Skeletal muscle satellite cell (primary cell): ENCODE data around the gene CACNB2.

ENCODE experiments used
- H3K27me3 ChIP-seq: 2 replicates; pipeline ENCODE4 v1.7.0; 2013; ENCODE audit warnings: low read length; ENCODE audit not compliant: control insufficient read depth, insufficient read depth
- H3K36me3 ChIP-seq: 2 replicates; pipeline ENCODE4 v1.7.0; 2013; ENCODE audit warnings: mild to moderate bottlenecking, control low read depth, low read length; ENCODE audit not compliant: insufficient read depth
- H3K4me1 ChIP-seq: 2 replicates; pipeline ENCODE4 v1.7.0; 2013; ENCODE audit warnings: low read length; ENCODE audit not compliant: control insufficient read depth, insufficient read depth
- H3K4me2 ChIP-seq: 2 replicates; pipeline ENCODE4 v1.7.0; 2013; ENCODE audit warnings: mild to moderate bottlenecking, low read length
- H3K4me3 ChIP-seq: 2 replicates; pipeline ENCODE4 v1.7.0; 2013; ENCODE audit warnings: low read length
- H3K9ac ChIP-seq: 2 replicates; pipeline ENCODE4 v1.7.0; 2013; ENCODE audit warnings: mild to moderate bottlenecking, low read depth, low read length, moderate library complexity
- H3K9me3 ChIP-seq: replicated peaks from 2 replicates; pipeline ENCODE4 v1.7.0; 2013; ENCODE audit warnings: mild to moderate bottlenecking, control low read depth, low read length

Gene CACNB2

DNA sequence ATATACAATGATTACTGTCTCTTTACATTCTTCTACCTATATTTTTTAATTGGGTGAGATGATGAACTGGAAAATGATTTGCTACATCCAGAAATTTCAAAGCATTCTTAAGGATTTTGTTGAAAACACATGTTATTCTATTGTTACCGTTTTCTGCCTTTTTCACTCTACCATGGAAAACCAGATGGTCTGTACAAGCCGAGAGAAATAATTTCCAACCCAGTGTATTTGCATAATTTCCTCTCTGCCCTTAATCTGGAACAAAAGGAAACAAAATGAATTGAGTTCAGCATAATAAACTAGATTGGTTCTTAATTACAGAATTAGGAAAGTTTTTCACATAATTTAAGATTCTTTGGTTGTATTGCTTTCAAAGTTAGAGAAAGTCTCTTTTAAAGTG lies 211.2 kb downstream of the CACNB2 start:
- Histone ChIP-seq H3K9me3 (no peaks in the 10 kb centered on the region), H3K4me3 (no peak overlapping the region), H3K36me3 (no peaks in the 10 kb centered on the region), H3K9ac (no peak overlapping the region), H3K27me3 (no peaks in the 10 kb centered on the region), H3K4me1 (no peaks in the 10 kb centered on the region), H3K4me2 (no peak overlapping the region)

DNA sequence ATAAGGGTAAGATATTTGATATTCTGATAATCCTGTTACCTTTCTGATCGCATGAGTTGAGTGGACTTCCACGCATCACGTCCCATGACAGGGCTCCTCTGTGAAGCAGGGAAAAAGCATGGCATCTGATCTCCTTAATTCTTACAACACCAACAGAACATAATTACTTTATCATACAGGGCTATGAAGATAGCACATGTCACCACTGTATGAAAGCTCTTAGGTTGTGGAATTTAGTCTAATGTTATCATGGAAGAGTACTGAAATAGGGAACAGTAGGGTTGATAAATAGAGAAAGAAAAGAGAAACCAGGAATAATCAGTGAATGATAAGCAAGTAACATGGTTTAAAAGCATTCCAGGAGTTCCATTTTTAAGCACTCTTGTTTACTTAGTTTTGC lies 212.0 kb downstream of the CACNB2 start:
- Histone ChIP-seq H3K4me3 (no peak overlapping the region), H3K9me3 (no peaks in the 10 kb centered on the region), H3K4me1 (no peaks in the 10 kb centered on the region), H3K36me3 (no peaks in the 10 kb centered on the region), H3K9ac (no peak overlapping the region), H3K27me3 (no peaks in the 10 kb centered on the region), H3K4me2 (no peak overlapping the region)

DNA sequence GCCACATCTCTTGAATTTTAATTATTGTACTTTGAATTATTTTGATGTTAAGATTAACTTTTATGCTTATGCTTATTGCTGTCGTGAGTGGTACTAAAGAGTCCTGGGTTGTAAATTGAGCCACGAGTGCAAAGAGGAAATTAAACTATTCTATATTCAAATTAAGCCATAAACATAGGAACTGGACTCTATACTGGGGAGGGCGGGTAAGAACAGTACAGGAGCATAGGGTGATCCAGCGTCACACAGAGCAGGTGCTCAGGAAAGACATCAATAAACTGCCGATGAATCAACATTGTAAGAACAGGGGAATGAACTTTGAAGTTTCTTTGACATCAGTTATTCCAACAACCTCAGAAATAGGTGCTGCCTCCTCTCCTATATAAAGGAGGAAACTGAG lies 219.6 kb downstream of the CACNB2 start:
- no peaks in the 10 kb centered on the region for H3K4me1 ChIP-seq
- no peaks in the 10 kb centered on the region for H3K36me3 ChIP-seq
- no peak overlapping the region for H3K9ac ChIP-seq
- no peak overlapping the region for H3K4me2 ChIP-seq
- H3K27me3 ChIP-seq, result no peaks in the 10 kb centered on the region
- H3K4me3 ChIP-seq, result no peak overlapping the region
- H3K9me3 ChIP-seq, result no peaks in the 10 kb centered on the region

DNA sequence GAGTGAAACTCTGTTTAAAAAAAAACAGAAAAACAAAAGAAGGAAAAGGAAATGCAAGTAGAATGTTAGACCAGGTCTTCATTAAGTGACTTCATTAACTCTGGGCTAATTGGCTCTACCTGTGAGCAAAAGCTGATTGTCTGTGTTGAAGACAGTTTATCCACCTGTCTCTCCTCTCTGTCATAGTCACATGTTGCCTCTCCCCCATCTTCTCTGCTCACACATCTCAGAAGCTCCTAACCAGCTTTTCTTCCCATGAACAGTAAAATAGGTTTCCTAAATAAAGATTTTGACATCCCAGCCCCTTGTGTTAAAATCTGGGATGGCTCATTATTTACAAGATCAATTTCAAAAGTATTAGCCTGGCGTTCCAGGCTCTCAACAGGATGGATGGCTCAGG lies 222.7 kb downstream of the CACNB2 start:
- no peak overlapping the region for H3K4me2 ChIP-seq
- H3K9me3 ChIP-seq, result no peaks in the 10 kb centered on the region
- no peaks in the 10 kb centered on the region for H3K4me1 ChIP-seq
- H3K36me3 ChIP-seq, result no peaks in the 10 kb centered on the region
- no peak overlapping the region for H3K4me3 ChIP-seq
- H3K9ac ChIP-seq, result no peak overlapping the region
- H3K27me3 ChIP-seq, result no peaks in the 10 kb centered on the region

DNA sequence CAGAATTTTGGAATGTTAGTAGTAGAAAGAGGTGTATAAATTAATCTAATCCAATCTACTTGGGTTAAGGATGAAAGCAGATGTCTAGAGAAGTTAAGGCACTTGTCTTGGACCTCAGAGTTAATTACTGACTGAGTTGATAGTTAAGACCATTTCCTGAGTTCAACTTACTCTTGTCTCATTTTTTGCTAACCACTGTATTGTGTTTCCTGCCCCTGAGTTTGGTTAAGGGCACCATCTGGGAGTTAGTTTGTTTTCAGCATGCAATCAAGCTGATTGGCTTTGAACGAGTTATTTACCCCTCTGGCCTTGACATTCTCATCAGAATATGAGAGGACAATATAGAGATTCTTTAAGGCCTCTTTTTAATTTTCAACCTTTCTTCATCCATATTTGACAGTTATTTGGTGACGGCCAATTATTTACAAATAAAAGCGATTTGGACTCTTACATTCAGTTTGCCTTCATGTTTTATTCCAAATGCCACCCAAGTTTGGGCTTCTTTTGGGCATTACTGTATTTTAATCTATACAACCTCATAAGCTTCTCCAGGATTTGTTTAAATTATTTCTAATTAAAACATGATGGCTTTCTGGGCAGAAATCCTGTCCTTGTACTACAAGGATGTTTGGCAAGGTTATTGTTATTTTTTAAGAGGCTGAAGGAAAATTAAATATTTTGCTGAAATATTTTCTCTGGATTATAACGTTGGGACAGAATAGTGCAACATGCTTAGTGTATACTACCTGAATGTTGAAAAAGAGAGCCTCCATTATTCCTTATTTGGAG lies 225.0 kb downstream of the CACNB2 start:
- Histone ChIP-seq H3K27me3 (no peaks in the 10 kb centered on the region), H3K9ac (no peak overlapping the region), H3K4me1 (peaks cover 7% of the 10 kb centered on the region), H3K9me3 (no peaks in the 10 kb centered on the region), H3K4me3 (no peak overlapping the region), H3K4me2 (no peak overlapping the region), H3K36me3 (no peaks in the 10 kb centered on the region)

DNA sequence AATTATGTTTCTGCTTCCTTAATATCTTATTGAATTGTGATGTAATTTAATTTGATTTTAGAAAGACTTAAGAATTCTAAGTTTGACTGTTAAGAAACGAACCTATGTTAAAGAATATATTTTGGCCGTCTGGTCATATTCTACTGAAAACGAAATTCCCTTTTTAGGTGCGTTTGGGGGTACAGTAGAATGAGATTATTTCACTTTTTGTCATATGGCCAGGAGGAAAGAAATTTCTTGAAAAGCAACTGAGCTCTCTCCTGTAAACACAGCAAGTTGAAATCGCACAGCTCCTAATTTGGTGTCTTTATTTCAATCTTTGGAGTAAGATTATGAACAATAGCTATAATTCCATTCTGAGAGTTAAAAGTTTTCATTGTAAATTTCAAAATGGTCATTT lies 227.6 kb downstream of the CACNB2 start:
- H3K4me1 ChIP-seq, result peaks cover 7% of the 10 kb centered on the region
- H3K27me3 ChIP-seq, result no peaks in the 10 kb centered on the region
- H3K4me2 ChIP-seq, result no peak overlapping the region
- no peaks in the 10 kb centered on the region for H3K36me3 ChIP-seq
- no peak overlapping the region for H3K4me3 ChIP-seq
- no peaks in the 10 kb centered on the region for H3K9me3 ChIP-seq
- no peak overlapping the region for H3K9ac ChIP-seq

DNA sequence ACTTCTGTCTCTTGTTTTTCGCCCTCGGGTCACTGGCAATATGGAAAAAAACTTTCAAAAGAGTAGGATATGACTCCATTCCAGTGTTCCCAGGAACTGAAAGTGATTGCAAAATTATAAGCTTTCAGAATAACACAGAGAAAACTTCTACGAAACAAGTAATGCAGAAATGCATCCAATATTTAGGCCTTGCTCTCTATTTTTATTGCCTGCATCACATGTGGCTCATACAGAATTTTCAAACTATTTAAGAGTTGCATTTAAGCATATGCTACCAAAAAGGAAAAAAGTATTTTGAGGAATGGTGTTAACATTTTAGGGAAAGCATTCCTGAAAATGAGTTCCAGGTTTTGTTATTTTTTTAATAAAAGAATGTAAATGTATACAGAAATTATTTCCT lies 228.0 kb downstream of the CACNB2 start:
- H3K36me3 ChIP-seq, result no peaks in the 10 kb centered on the region
- H3K4me2 ChIP-seq, result no peak overlapping the region
- no peaks in the 10 kb centered on the region for H3K9me3 ChIP-seq
- H3K4me3 ChIP-seq, result no peak overlapping the region
- no peak overlapping the region for H3K9ac ChIP-seq
- no peaks in the 10 kb centered on the region for H3K27me3 ChIP-seq
- H3K4me1 ChIP-seq, result peaks cover 7% of the 10 kb centered on the region

DNA sequence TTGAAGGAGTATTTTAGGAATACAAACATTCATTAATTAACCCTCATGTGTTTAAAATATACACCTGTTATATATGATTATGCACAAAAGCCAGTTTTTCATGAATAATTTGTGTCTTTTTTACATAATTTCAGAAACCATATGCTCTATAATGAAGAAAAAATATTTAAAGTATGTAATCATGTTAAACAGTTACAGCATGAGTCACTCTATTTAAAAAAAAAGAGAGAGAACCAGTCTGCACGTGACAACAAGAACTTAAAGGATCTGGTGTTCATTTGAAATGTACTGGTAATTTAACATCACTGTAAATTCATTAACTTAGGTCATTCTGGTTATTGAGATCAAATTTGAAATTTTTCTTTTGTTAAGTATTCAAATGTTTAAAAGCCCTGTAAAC lies 228.5 kb downstream of the CACNB2 start:
- Histone ChIP-seq H3K4me3 (no peak overlapping the region), H3K4me2 (no peak overlapping the region), H3K9ac (no peak overlapping the region), H3K9me3 (no peaks in the 10 kb centered on the region), H3K27me3 (no peaks in the 10 kb centered on the region), H3K36me3 (no peaks in the 10 kb centered on the region), H3K4me1 (peaks cover 7% of the 10 kb centered on the region)

DNA sequence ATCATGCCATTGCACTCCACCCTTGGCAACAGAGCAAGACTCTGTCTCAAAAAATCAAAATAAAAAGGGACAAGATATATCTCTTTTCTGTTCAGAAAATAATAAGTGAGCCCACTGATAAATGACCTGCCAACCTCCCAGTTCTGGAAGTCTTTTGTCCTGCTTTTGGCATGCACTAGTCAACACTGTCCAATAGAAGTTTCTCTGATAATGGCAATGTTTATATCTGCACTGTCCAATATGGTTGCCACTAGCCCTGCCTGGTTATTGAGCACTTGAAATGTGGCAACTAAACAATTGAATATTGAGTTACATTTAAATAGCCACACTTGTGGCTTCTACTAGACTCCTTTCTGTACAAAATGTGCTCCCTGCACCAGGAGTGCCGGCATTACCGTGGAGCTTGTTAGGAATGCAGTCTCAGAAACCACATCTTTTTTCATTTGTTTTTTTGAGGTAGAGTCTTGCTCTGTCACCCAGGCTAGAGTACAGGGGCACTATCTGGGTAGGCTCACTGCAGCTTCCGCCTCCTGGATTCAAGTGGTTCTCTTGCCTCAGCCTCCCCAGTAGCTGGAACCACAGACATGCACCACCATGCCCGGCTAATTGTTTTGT lies 229.7 kb downstream of the CACNB2 start:
- Histone ChIP-seq H3K4me2 (no peak overlapping the region), H3K36me3 (no peaks in the 10 kb centered on the region), H3K4me3 (no peak overlapping the region), H3K4me1 (peaks cover 7% of the 10 kb centered on the region), H3K9me3 (no peaks in the 10 kb centered on the region), H3K27me3 (no peaks in the 10 kb centered on the region), H3K9ac (no peak overlapping the region)

DNA sequence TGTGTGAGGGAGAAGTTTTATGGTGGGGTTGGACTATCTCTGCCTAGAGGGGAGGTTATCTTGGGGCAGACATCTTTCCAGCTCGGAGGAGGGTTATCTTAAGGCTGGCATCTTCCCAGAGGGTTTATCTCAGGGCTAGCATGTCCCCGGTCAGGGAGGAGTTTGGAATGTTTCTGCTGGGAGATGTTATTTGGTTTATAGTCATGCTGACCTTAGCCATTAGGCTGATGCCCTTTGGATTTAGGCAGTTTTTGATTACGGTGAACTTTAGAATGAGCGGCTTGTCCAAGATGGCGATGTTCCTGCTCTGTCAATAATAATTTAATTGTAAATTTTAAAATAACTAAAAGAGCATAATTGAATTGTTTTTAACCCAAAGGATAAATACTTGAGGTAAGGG lies 236.4 kb downstream of the CACNB2 start:
- Histone ChIP-seq H3K27me3 (no peaks in the 10 kb centered on the region), H3K9ac (no peak overlapping the region), H3K36me3 (no peaks in the 10 kb centered on the region), H3K4me1 (no peaks in the 10 kb centered on the region), H3K9me3 (no peaks in the 10 kb centered on the region), H3K4me2 (no peak overlapping the region), H3K4me3 (no peak overlapping the region)

DNA sequence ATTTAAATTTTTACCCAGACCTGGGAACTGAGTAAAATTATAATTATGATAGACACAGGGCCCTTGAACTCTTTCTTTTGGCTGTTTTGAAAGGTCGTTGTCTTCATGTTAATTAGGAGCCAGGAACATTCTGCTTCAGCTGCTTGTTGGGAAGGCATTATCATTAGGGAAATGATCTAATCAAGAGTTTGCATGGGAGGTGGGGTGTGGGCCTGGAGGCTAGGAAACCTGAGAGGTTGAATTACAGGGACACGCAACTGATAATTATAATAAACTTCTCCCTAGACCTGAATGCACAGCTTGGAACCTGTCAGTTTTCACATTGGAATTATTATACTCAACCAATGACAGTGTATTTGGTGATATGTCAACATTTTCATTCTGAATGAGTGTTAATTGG lies 237.7 kb downstream of the CACNB2 start:
- H3K36me3 ChIP-seq, result no peaks in the 10 kb centered on the region
- H3K9me3 ChIP-seq, result no peaks in the 10 kb centered on the region
- no peak overlapping the region for H3K4me3 ChIP-seq
- H3K27me3 ChIP-seq, result no peaks in the 10 kb centered on the region
- H3K9ac ChIP-seq, result no peak overlapping the region
- no peak overlapping the region for H3K4me2 ChIP-seq
- no peaks in the 10 kb centered on the region for H3K4me1 ChIP-seq

DNA sequence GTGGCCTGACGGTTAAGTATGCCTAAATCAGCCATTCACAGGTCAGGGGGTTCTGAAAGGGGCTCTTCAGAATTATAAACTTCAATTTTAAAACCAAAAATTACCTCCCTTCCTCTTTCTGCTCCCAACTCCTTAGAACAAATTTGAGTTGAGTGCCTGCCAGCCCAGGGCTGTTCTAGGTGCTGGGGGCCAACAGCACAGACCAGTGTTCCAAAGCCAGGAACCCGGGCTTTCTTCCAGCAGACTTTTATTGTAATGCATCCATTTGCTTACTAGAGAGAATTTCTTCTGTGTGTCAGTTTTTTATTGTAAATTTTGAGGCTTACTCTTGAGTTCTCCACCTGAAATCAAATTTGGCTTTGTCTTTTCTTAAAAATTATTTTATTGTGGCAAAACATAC lies 238.5 kb downstream of the CACNB2 start:
- H3K4me2 ChIP-seq, result no peak overlapping the region
- no peaks in the 10 kb centered on the region for H3K36me3 ChIP-seq
- no peaks in the 10 kb centered on the region for H3K9me3 ChIP-seq
- H3K4me3 ChIP-seq, result no peak overlapping the region
- H3K4me1 ChIP-seq, result no peaks in the 10 kb centered on the region
- H3K27me3 ChIP-seq, result no peaks in the 10 kb centered on the region
- H3K9ac ChIP-seq, result no peak overlapping the region
